ENCODE measurements around the gene PEX5L.

- TF ChIP-seq CTCF (IDR thresholded peaks at IDR 0.05), result no peak
- TF ChIP-seq USF2 (IDR thresholded peaks at IDR 0.05), result no peak
- no peak for TF ChIP-seq HOXA7 (CRISPR knock-in tag; IDR thresholded peaks at IDR 0.05)
- TF ChIP-seq KDM1A (IDR thresholded peaks at IDR 0.05; ENCODE audit: low read depth), result no peak
- no peak for TF ChIP-seq REST (IDR thresholded peaks at IDR 0.05)
- TF ChIP-seq RCOR1 (IDR thresholded peaks at IDR 0.05; ENCODE audit: low read depth, low read length), result no peak
- TF ChIP-seq ESRRA (IDR thresholded peaks at IDR 0.05; ENCODE audit: borderline replicate concordance, low read length), result no peak
- no peak for TF ChIP-seq EP300 (IDR thresholded peaks at IDR 0.05)
- TF ChIP-seq MAX (IDR thresholded peaks at IDR 0.05), result no peak
These were observed 128.8 kb downstream of the PEX5L start for GRCh38 chr3:179907784-179908482.

Measured in A549 (cell line).